Brain microvascular endothelial cell (primary cell): Measurements from ENCODE around the gene UBR1.
"Not testable (repeated sequence)": the region's sequence is repeated elsewhere in the genome, so short reads cannot be mapped to it uniquely, and the experiment has no call there.

ENCODE experiments used
- DNase-seq: peaks from one replicate; pipeline ENCODE4 v3.0.0-alpha.2; 2020
- H3K27ac ChIP-seq: fragments of 250-450 bp; sonication (Bioruptor Pico); 2 replicates; pipeline ENCODE4 v1.5.1; 2020; ENCODE audit warnings: mild to moderate bottlenecking, moderate library complexity
- H3K27me3 ChIP-seq: fragments of 250-450 bp; sonication (Bioruptor Pico); replicated peaks from 2 replicates; pipeline ENCODE4 v1.5.1; 2020; ENCODE audit warnings: mild to moderate bottlenecking
- H3K36me3 ChIP-seq: fragments of 250-450 bp; sonication (Bioruptor Pico); replicated peaks from 2 replicates; pipeline ENCODE4 v1.5.1; 2020; ENCODE audit warnings: mild to moderate bottlenecking
- H3K4me3 ChIP-seq: 2 replicates; pipeline ENCODE4 v1.5.1; 2011; ENCODE audit warnings: low read depth, mild to moderate bottlenecking, control low read depth, low read length, moderate library complexity
- in situ Hi-C: cut with HindIII; loops from 2 replicates; pipeline ENCODE4 v1.10.0; 2017; ENCODE audit warnings: low sequenced_read_pairs, low pct_ligation_motif_present
- TF ChIP-seq, protein P1 (sequence below): IDR thresholded peaks from 2 replicates; pipeline ENCODE4 v1.5.1; 2011; ENCODE audit warnings: low read depth, mild to moderate bottlenecking, moderate library complexity, low read length, control low read depth, inconsistent platforms; ENCODE audit errors: missing control alignments

UBR1 gene

DNA sequence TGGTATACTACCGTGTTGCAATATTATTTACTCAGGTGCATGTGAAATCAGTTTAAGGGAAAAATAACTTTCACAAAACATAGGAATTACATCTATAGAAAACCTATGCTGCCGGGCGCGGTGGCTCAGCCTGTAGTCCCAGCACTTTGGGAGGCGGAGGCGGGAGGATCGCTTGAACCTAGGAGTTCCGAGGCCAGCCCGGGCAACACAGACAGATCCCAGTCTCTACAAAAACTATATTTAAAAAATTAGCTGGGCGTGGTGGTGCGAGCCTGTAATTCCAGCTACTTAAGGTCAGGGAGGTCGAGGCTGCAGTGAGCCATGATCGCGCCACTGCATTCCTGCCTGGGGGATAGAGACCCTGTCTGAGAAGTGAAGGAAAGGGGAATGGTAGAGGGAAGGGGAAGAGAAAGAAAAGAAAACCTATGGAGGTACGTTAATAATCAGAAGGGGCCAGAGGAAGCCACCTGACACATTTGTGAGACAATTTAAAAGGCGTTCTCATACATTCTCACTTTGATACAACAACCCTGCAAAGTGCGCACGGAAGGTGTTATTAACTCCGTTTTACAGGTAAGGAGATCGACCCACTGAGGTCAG, 27.1 kb upstream of the UBR1 start:
- no peak for DNase-seq
- in situ Hi-C loops: no loop called here
- no peaks in the 10 kb centered on the region for H3K36me3 ChIP-seq
- H3K27ac ChIP-seq: no peak overlapping the region
- no peaks in the 10 kb centered on the region for H3K27me3 ChIP-seq
- H3K4me3 ChIP-seq: peak overlapping the region; percentile 71
- TF ChIP-seq, protein P1, sequence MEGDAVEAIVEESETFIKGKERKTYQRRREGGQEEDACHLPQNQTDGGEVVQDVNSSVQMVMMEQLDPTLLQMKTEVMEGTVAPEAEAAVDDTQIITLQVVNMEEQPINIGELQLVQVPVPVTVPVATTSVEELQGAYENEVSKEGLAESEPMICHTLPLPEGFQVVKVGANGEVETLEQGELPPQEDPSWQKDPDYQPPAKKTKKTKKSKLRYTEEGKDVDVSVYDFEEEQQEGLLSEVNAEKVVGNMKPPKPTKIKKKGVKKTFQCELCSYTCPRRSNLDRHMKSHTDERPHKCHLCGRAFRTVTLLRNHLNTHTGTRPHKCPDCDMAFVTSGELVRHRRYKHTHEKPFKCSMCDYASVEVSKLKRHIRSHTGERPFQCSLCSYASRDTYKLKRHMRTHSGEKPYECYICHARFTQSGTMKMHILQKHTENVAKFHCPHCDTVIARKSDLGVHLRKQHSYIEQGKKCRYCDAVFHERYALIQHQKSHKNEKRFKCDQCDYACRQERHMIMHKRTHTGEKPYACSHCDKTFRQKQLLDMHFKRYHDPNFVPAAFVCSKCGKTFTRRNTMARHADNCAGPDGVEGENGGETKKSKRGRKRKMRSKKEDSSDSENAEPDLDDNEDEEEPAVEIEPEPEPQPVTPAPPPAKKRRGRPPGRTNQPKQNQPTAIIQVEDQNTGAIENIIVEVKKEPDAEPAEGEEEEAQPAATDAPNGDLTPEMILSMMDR: no peak

DNA sequence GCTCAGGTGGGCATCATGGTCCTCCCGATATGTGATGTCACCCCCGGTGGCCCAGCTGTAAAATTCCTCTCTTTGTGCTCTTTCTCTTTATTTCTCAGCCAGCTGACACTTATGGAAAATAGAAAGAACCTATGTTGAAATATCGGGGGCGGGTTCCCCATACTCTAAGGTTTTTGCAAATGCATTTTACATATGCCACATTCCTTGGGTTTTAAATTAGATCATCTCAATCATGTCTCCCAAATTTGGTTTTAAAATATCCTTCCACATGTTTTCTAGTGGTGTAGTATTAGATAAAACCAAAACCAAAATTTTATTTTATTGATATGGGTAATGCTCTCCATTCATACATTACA, 23.1 kb upstream of the UBR1 start:
- DNase-seq: no peak
- H3K4me3 ChIP-seq: no peak overlapping the region
- TF ChIP-seq, protein P1: no peak
- no peaks in the 10 kb centered on the region for H3K27me3 ChIP-seq
- in situ Hi-C loops: no loop called here
- H3K27ac ChIP-seq: no peak overlapping the region
- no peaks in the 10 kb centered on the region for H3K36me3 ChIP-seq

DNA sequence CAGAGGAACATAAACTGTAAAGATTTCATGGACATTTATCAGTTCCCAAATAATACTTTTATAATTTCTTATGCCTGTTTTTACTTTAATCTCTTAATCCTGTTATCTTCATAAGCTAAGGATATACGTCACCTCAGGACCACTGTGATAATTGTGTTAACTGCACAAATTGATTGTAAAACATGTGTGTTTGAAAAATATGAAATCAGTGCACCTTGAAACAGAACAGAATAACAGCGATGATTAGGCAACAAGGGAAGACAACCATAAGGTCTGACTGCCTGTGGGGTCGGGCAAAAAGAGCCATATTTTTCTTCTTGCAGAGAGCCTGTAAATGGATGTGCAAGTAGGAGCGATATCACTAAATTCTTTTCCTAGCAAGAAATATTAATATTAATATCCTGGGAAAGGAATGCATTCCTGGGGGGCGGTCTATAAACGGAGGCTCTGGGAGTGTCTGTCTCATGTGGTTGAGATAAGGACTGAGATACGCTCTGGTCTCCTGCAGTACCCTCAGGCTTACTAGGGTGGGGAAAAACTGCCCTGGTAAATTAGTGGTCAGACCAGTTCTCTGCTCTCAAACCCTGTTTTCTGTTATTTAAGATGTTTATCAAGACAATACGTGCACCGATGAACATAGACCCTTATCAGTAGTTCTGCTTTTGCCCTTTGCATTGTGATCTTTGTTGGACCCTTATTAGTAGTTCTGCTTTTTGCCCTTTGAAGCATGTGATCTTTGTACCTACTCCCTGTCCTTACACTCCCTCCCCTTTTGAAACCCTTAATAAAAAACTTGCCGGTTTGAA, 22.5 kb upstream of the UBR1 start:
- H3K36me3 ChIP-seq, H3K27me3 ChIP-seq, DNase-seq, H3K27ac ChIP-seq, in situ Hi-C loops, H3K4me3 ChIP-seq: not testable (repeated sequence)

DNA sequence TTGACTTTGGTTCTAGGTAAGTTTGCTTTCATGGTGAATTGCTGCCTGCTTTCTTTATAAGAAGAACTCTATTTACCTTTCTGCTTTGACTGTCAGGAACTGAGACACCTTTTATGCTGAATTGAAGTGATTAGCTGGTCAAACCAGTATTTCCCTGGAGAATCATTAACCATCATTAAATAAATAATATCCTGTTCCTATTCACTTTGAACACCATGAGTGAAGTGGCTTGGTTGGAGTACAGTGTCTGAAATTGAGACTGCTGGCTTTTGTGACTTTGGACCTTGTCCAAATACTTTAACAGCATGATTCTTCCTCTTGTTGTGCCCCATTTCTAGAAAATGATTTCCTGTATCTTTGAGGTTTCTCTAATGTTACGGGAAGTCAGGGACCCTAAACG, 21.9 kb upstream of the UBR1 start:
- Histone ChIP-seq H3K4me3 (no peak overlapping the region), H3K27me3 (no peaks in the 10 kb centered on the region), H3K36me3 (no peaks in the 10 kb centered on the region), H3K27ac (no peak overlapping the region)
- TF ChIP-seq, protein P1: no peak
- in situ Hi-C loops: no loop called here
- no peak for DNase-seq

DNA sequence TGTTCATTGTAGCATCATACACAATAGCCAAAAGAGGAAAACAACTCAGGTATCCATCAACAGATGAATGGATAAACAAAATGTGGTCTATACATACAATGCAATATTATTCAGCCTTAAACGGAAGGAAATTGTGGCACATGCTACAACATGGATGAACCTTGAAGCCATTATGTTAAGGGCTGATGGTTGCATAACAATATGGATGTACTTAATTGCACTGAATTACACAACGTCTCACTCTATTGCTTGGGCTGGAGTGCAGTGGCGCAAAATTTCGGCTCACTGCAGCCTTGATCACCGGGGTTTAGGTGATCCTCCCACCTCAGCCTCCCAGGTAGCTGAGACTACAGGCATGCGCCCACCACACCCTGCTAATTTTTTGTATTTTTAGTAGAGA, 20.5 kb upstream of the UBR1 start:
- Histone ChIP-seq H3K27ac (no peak overlapping the region), H3K27me3 (no peaks in the 10 kb centered on the region), H3K36me3 (no peaks in the 10 kb centered on the region), H3K4me3 (no peak overlapping the region)
- DNase-seq: no peak
- TF ChIP-seq, protein P1: no peak
- in situ Hi-C loops: no loop called here

DNA sequence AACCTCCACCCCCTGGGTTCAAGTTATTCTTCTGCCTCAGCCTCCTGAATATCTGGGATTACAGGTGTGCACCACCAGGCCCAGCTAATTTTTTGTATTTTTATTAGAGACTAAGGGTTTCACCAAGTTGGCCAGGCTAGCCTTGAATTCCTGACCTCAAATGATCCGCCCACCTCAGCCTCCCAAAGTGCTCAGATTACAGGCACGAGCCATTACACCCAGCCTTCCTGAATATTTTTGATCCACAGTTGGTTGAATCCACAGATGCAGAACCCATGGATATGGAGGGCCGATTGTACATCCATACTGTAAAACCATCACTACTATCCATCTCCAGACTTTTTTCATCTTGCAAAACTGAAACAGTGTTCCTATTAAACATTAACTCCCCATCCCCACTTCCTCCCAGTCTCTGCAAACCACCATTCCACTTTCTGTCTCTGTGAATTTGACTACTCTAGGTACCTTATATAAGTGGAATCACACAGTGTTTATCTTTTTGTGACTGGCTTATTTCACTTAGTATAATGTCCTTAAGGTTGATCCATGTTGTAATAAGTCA, 19.3 kb upstream of the UBR1 start:
- Histone ChIP-seq H3K4me3 (no peak overlapping the region), H3K27me3 (no peaks in the 10 kb centered on the region), H3K27ac (no peak overlapping the region), H3K36me3 (no peaks in the 10 kb centered on the region)
- DNase-seq: no peak
- TF ChIP-seq, protein P1: no peak
- in situ Hi-C loops: no loop called here
